Activated naive CD8-positive, alpha-beta T cell treated with anti-CD3 and anti-CD28 coated beads, Interleukin-2, amount 10 ng/mL, durations not matched to agents 7 days and 5 days (primary cell): ENCODE data around the gene SEMA4B. TPM values are rescaled to one million over a fixed set of nuclear protein-coding genes. Genes with fewer than 3 reads are reported as not detected.
"Not testable (repeated sequence)": the region's sequence is repeated elsewhere in the genome, so short reads cannot be mapped to it uniquely, and the experiment has no call there.

Source experiments
- ATAC-seq: fragments of 150-1000 bp; cut with Tn5 transposase; one replicate; pipeline ENCODE4 v1.10.0; 2021; ENCODE audit warnings: low read depth, moderate library complexity
- POLR2A ChIA-PET: fragments of 350-600 bp; sonication (Branson Sonifier 250); formaldehyde crosslinking; loops from one replicate; lab custom pipeline; 2021; ENCODE audit warnings: antibody characterized with exemption; lab: Charles Lee
- DNase-seq: peaks from one replicate; pipeline ENCODE4 v3.0.0; 2021
- H3K27ac Mint-ChIP-seq: one replicate; pipeline ENCODE4 v1.8.0; 2022; ENCODE audit warnings: mild to moderate bottlenecking, mixed read lengths
- H3K27me3 Mint-ChIP-seq: one replicate; pipeline ENCODE4 v1.8.0; 2022; ENCODE audit warnings: mild to moderate bottlenecking, moderate library complexity, mixed read lengths
- H3K36me3 Mint-ChIP-seq: one replicate; pipeline ENCODE4 v1.8.0; 2021; ENCODE audit warnings: mild to moderate bottlenecking, mixed read lengths
- H3K4me1 Mint-ChIP-seq: one replicate; pipeline ENCODE4 v1.8.0; 2021; ENCODE audit warnings: mixed read lengths
- H3K4me3 Mint-ChIP-seq: one replicate; pipeline ENCODE4 v1.8.0; 2022; ENCODE audit warnings: mild to moderate bottlenecking, moderate library complexity, mixed read lengths
- H3K9me3 Mint-ChIP-seq: one replicate; pipeline ENCODE4 v1.8.0; 2021; ENCODE audit warnings: mixed read lengths
- total RNA-seq, 2 experiments: library from RNA; stranded (reverse); gene quantifications; one replicate each; pipeline ENCODE4 v1.2.3, GENCODE V29; 2021

The SEMA4B gene
- total RNA-seq, 2 experiments from 2014 or later: 14.1 to 15.4 TPM

GRCh38 chr15:90268415-90268814, 67.3 kb downstream of the SEMA4B start:
- peaks cover 42% of the 10 kb centered on the region for H3K4me1 Mint-ChIP-seq
- ATAC-seq (no peak), DNase-seq (no peak)
- H3K27ac Mint-ChIP-seq: peak overlapping the region; percentile 52
- H3K36me3 Mint-ChIP-seq: peaks cover 20% of the 10 kb centered on the region
- POLR2A ChIA-PET: interaction anchor here (1.0 to 2.3 kb wide), 3 partner anchors 35 to 68 kb away, joined by 4 to 9 read pairs (median 8); partner anchors contain the start of genes CIB1, GDPGP1 and SEMA4B
- no peaks in the 10 kb centered on the region for H3K9me3 Mint-ChIP-seq
- no peaks in the 10 kb centered on the region for H3K27me3 Mint-ChIP-seq
- H3K4me3 Mint-ChIP-seq: peak overlapping the region; percentile 59

GRCh38 chr15:90270502-90271150, 69.5 kb downstream of the SEMA4B start:
- H3K27ac Mint-ChIP-seq: no peak overlapping the region
- peaks cover 34% of the 10 kb centered on the region for H3K4me1 Mint-ChIP-seq
- H3K36me3 Mint-ChIP-seq: peaks cover 24% of the 10 kb centered on the region
- ATAC-seq: no peak
- H3K4me3 Mint-ChIP-seq: no peak overlapping the region
- no peaks in the 10 kb centered on the region for H3K27me3 Mint-ChIP-seq
- no peaks in the 10 kb centered on the region for H3K9me3 Mint-ChIP-seq
- POLR2A ChIA-PET: interaction anchor here (0.5 kb wide), 2 partner anchors 10 to 12 kb away, joined by 4 to 5 read pairs; no protein-coding TSS in a partner anchor
- DNase-seq: no peak

- ATAC-seq (no peak), DNase-seq (peak; percentile 7)
- H3K27me3 Mint-ChIP-seq: no peaks in the 10 kb centered on the region
- POLR2A ChIA-PET: interaction anchor here (0.8 kb wide), 1 partner anchor 38 kb away, joined by 3 read pairs; the partner anchor contains the start of genes CIB1 and GDPGP1
- no peak overlapping the region for H3K4me3 Mint-ChIP-seq
- H3K9me3 Mint-ChIP-seq: no peaks in the 10 kb centered on the region
- peaks cover 26% of the 10 kb centered on the region for H3K36me3 Mint-ChIP-seq
- H3K4me1 Mint-ChIP-seq: peaks cover 36% of the 10 kb centered on the region
- H3K27ac Mint-ChIP-seq: no peak overlapping the region
Measured at GRCh38 chr15:90271459-90272166, 70.5 kb downstream of the SEMA4B start.

DNA sequence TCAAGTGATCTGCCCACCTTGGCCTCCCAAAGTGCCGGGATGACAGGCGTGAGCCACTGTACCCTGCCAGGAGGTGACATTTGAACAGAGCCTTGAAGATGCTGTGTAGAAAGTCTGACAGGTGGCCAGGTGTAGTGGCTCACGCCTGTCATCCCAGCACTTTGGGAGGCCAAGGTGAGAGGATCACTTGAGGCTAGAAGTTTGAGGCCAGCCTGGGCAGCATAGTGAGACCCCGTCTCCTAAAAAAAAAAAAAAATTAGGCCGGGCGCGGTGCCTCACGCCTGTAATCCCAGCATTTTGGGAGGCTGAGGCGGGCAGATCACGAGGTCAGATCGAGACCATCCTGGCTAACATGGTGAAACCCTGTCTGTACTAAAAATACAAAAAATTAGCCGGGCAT, 77.3 kb downstream of the SEMA4B start:
- POLR2A ChIA-PET, DNase-seq, H3K4me1 Mint-ChIP-seq, H3K4me3 Mint-ChIP-seq, ATAC-seq, H3K27ac Mint-ChIP-seq, H3K27me3 Mint-ChIP-seq, H3K36me3 Mint-ChIP-seq, H3K9me3 Mint-ChIP-seq: not testable (repeated sequence)

Other genes with a start within 250 kb of the SEMA4B start
- gene ZNF710, start 200.0 kb upstream of the SEMA4B start, total RNA-seq: 10 to 100 TPM; 15.4 to 16.7 TPM
- gene IDH2, start 98.9 kb upstream of the SEMA4B start, total RNA-seq: 100 to 1,000 TPM; 233 to 260 TPM
- gene CIB1, start 32.6 kb downstream of the SEMA4B start, total RNA-seq: 100 to 1,000 TPM; 129 to 130 TPM
- 10 to 100 TPM; 10.2 to 10.3 TPM for gene GDPGP1, start 32.9 kb downstream of the SEMA4B start, total RNA-seq
- gene TTLL13, start 48.2 kb downstream of the SEMA4B start, total RNA-seq: 1 to 10 TPM in 1 of 2 experiments, under 1 TPM in 1; 0.47 to 1.5 TPM
- gene NGRN, start 64.3 kb downstream of the SEMA4B start, total RNA-seq: 10 to 100 TPM; 34.3 to 35.8 TPM
- 1 to 10 TPM; 1.6 to 2.4 TPM for gene ZNF774, start 151.0 kb downstream of the SEMA4B start, total RNA-seq
- 100 to 1,000 TPM; 211 to 220 TPM for gene IQGAP1, start 186.9 kb downstream of the SEMA4B start, total RNA-seq